Endometrial microvascular endothelial cells (primary cell): ENCODE data around the gene PHPT1. TPM values are rescaled to one million over a fixed set of nuclear protein-coding genes. Genes with fewer than 3 reads are reported as not detected.
"Not testable (repeated sequence)": the region's sequence is repeated elsewhere in the genome, so short reads cannot be mapped to it uniquely, and the experiment has no call there.

Experiments used
- in situ Hi-C: cut with HindIII; loops from 2 replicates; pipeline ENCODE4 v1.10.0; 2017; ENCODE audit warnings: low sequenced_read_pairs, low pct_unique_long_range_greater_than_20kb; ENCODE audit errors: inconsistent ontology term
- total RNA-seq: library from RNA; depleted of rRNA; stranded (reverse); fragments of >200 nt; gene quantifications from one replicate; pipeline ENCODE4 v1.2.3, GENCODE V29; 2015; ENCODE audit errors: inconsistent ontology term

PHPT1 gene
- 95.9 TPM for total RNA-seq

DNA sequence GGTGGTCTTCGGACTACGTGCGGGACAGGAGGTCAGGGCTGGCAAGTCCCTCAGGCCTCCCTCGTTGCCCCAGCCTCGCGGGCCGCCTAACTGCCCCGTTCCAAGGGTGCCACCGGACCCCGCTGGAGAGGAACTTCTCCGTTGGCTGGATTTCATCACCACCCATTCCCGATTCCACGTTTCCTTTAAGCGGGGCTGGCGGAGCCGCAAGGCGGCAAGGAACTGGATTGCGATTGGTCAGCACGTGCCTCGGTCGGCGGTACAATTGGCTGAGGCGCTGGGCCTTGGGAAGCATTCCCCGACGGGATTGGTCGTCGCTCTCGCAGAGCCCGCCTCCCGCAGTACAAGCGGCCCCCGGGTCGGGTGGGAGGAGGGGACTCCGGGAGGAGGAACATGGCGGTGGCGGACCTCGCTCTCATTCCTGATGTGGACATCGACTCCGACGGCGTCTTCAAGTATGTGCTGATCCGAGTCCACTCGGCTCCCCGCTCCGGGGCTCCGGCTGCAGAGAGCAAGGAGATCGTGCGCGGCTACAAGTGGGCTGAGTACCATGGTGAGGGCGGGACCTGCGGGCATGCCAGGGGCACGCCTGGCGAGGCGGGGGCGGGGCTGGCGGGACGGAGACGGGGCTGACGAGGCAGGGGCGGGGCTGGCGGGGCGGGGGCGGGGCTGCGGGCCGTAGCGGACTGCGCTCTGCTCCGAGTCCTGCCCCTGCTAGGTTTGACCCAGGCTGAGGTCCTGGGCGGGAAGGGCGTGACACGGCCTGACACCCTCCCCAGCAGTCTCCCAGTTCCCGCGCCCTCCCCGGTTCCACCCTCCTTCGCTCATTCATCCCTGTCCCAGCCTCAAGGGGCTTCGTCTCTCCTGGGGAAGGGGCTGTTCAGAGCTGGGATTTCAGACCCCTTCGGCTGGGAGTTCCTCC lies at the start of gene PHPT1:
PHPT1 (plus strand) TSS at position 372 of the 922 bp plus-strand sequence; CDS start at position 394, 22 bp downstream.
- in situ Hi-C loops = no loop called here

- in situ Hi-C loops = no loop called here
Measured at GRCh38 chr9:136799854-136800657, 49.2 kb upstream of the PHPT1 start.

- in situ Hi-C loops = no loop called here
Measured at GRCh38 chr9:136802321-136802720, 46.9 kb upstream of the PHPT1 start.

GRCh38 chr9:136803009-136803550 lies 46.1 kb upstream of the PHPT1 start:
- in situ Hi-C loops = not testable (repeated sequence)

DNA sequence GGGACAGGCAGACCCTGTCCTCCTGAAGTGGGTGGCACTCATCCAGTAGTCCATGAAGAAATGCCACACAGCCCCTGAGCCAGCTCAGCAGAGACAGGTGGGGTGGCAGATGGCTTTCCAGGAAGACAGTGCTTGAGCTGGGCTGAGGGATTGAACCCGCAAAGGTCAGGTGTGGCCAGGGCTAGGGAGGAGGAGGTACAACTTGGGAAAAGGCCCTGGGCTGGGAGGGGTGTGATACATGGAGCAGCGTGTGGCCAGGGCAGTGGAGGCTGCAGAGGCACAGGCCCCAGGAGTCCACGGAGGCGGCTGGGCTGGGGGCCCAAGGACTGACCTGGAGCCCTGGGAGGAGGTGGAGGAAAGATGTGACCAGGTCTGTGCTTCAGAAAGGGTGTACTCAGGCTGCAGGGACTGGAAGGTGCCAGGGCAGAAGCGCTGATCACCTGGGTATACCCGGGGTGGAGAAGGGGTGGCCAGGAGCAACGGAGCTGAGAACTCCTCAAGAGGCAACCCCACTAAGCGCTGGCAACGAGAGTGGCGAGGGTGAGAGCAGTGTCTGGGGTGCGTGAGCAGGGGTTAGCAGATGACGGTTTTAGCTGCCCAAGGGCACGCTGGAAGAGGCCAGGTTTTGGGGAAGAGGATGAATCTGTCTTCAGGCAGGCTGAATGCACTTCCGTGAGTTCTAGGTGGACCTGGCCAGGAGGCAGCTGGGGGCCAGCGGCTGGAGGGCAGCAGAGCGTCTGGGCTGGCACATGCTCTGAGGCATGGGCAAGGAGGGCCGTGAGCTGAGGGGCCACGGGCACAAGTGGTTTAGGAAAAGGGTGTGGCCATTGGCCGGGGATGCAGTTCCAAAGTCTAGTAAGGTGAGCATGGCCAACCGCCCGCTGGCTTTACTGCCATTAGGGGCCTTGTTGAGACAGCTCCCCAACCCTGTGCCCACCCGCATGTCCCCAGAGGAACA lies 45.4 kb upstream of the PHPT1 start:
- in situ Hi-C loops = no loop called here

GRCh38 chr9:136804509-136805206 lies 44.6 kb upstream of the PHPT1 start:
- in situ Hi-C loops = no loop called here

DNA sequence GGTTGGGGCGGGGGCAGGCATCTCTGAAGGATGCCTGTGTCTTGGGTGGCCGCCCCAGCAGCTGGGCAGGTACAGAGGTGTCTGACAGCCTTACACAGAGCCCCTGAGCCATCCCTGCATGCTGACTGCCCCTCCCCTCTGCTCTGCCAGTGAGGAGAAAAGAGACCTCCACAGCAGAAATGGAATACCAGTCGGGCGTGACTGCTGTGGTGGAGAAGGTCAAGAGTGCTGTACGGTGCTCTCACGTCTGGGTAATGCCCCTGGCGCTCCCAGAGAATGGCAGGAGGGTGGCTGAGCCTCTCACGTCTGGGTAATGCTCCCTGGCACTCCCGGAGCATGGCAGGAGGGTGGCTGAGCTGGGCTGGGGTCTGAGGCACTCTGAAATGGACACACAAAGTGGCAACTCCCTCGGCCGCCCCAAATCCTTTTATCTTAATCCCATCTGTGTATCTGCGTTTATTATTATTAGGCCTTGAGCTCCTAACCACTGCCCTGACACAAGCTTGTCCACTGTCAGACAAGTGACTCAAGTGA lies 43.9 kb upstream of the PHPT1 start:
- in situ Hi-C loops = no loop called here

- in situ Hi-C loops = no loop called here
Measured at GRCh38 chr9:136806067-136806466, 43.1 kb upstream of the PHPT1 start.

DNA sequence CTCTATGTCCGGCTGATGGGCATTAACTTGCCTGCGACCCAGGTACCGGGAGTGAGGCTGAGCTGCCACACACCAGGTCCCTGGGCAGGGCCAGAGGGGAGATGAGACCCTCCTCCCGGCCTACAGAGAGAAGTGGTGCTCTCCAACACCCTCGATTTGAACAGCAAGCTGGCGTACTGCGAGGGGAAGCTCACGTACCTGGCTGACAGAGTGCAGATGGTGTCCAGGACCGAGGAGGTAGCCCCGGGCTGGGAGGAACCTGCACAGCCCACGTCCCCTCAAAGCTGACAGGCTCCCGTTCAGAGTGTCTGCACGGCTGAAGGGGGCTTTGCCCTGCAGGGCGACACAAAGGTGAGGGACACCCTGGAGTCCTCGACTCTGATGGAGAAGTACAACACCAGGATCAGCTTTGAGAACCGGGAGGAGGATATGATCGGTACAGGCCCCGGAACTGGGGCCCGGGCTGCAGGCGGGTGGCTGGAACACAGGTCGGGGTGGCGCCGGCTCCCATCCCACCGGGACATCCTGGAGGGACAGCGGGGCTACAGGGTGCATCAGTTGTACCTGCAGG lies 42.5 kb upstream of the PHPT1 start:
- in situ Hi-C loops = no loop called here

GRCh38 chr9:136807281-136808074 lies 41.7 kb upstream of the PHPT1 start, which contains the start of gene RABL6:
Gene RABL6, plus strand, starts transcription at chr9:136807948. Its CDS starts 249 bp downstream, at chr9:136808197.
- in situ Hi-C loops = no loop called here

- in situ Hi-C loops = no loop called here
Measured at GRCh38 chr9:136808075-136808805, 41.0 kb upstream of the PHPT1 start.

DNA sequence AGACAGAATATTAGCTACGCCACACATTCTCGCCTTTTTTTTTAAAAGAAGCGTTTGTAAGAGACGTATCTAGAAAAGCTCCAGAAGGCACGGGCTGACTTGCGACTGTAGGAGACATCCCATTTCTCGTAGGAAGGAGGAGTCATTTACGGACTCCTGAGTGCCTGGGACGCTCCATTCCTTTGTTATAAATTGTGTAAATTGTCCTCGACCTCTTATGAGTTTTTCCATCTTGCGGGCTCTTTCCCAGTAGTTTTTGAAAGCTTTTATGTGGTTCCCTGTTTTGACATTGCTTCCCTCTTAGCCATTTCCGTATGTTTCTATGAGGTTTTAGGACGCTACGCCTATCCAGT lies 40.4 kb upstream of the PHPT1 start:
- in situ Hi-C loops = no loop called here

DNA sequence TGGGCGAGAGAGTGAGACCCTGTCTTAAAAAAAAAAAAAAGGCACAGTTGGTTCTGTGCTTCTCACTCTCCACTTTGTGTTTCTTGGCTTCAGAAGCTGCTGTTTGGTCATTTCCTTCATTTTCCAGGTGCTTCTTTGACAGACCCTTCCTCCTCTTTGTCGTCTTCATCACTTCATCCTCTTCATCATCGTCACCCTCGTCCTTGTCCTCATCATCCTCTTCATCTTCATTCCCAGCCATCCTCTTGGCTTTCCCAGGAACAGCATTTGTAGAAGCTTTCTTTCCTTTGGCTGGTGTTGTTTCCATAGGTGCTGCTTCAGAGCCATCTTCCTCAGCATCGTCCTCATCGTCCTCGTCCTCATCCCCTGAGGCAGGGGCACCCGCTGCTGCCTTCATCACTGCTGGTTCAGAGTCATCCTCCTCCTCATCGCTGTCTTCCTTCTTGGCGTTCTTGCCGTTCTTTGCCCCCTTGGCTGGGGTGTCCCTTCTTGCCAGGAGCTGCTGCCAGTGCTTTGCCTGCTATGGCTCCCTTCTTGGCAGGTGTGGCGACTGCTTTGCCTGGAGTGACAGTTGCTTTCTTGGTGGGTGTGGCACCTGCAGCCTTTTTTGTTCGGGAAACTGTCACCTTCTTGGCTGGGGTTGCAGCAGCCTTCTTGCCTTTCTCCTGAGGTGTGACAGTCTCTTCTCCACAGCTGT lies 34.3 kb upstream of the PHPT1 start:
- in situ Hi-C loops = no loop called here

DNA sequence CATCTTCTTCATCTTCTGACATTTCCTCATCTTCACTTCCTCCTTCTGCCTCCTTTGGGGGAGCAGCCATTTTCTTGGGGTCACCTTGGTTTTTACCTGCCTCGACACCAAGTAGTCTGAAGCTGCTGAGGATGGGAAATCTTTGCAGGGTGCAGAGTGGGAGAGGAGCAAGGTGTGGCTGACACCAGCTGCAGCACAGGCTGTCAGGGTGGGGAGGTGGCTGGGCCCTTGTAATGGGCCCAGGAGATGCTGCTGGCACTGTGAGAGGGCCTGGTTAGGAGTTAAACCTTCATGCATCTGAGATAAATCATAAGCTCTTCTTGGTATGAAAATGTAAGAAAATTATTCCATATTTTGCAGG lies 33.8 kb upstream of the PHPT1 start:
- in situ Hi-C loops = no loop called here

- in situ Hi-C loops = no loop called here
Measured at GRCh38 chr9:136820971-136821825, 28.0 kb upstream of the PHPT1 start.
